HUES64 (cell line): Measurements from ENCODE around the gene CAMSAP1.

Source experiments
- H3K27ac ChIP-seq: 2 replicates; pipeline ENCODE4 v1.7.0; 2013; ENCODE audit warnings: low read depth, low read length, inconsistent platforms
- H3K27me3 ChIP-seq: 2 replicates; pipeline ENCODE4 v1.6.1; 2013; ENCODE audit warnings: mild to moderate bottlenecking, low read length; ENCODE audit not compliant: insufficient read depth
- H3K36me3 ChIP-seq: 2 replicates; pipeline ENCODE4 v1.6.1; 2013; ENCODE audit warnings: mild to moderate bottlenecking, low read length; ENCODE audit not compliant: insufficient read depth
- H3K4me1 ChIP-seq: 2 replicates; pipeline ENCODE4 v1.6.1; 2013; ENCODE audit warnings: mild to moderate bottlenecking, low read length, moderate library complexity; ENCODE audit not compliant: insufficient read depth
- H3K4me3 ChIP-seq: 2 replicates; pipeline ENCODE4 v1.5.1; 2013; ENCODE audit warnings: mild to moderate bottlenecking, low read length, moderate library complexity
- H3K9ac ChIP-seq: 2 replicates; pipeline ENCODE4 v1.6.1; 2013; ENCODE audit warnings: mild to moderate bottlenecking, low read depth, low read length
- H3K9me3 ChIP-seq: 2 replicates; pipeline ENCODE4 v1.6.1; 2013; ENCODE audit warnings: low read depth, low read length; ENCODE audit not compliant: insufficient read depth
- WGBS: fragments of 150-250, 120-280 bp; methylation state at CpG from one replicate; pipeline ENCODE4 v1.1.7; 2013; ENCODE audit warnings: missing lambda C conversion rate; 5-methylcytosine and 5-hydroxymethylcytosine counted together

The CAMSAP1 gene

DNA sequence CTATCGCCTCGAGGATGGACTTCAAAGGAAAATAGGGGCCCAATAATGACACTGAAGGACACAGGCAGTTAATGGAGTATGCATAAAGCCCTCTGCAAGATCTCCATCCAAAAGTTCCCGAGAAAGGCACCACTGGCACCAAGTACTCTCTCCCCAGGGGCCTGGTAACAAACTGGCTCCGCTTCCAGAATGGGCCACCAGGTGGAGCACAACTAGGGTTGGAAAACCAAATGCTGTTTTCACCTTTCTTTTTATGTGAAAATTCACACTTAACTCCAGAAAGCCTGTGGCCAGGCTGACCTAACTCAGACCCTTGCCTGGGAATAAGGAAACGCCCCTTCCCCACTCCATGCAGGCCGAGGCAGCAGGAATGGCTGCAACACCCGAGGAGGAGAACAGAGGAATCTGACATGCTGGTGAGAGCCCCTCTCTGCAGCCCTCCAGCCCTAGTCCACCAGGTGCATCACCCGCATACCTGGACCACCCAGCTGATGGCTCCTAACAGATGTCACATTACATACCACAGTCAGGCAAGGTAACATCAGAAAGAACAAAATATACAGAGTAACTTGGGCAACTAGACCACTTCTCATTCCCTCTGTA, 42.8 kb downstream of the CAMSAP1 start:
- H3K9ac ChIP-seq: no peak overlapping the region
- peaks cover 27% of the 10 kb centered on the region for H3K36me3 ChIP-seq
- H3K4me1 ChIP-seq: peaks cover 9% of the 10 kb centered on the region
- WGBS: 38% methylated on average over 8 of the region's 8 CpGs
- no peak overlapping the region for H3K4me3 ChIP-seq
- no peaks in the 10 kb centered on the region for H3K27me3 ChIP-seq
- H3K27ac ChIP-seq: no peak overlapping the region
- no peaks in the 10 kb centered on the region for H3K9me3 ChIP-seq

DNA sequence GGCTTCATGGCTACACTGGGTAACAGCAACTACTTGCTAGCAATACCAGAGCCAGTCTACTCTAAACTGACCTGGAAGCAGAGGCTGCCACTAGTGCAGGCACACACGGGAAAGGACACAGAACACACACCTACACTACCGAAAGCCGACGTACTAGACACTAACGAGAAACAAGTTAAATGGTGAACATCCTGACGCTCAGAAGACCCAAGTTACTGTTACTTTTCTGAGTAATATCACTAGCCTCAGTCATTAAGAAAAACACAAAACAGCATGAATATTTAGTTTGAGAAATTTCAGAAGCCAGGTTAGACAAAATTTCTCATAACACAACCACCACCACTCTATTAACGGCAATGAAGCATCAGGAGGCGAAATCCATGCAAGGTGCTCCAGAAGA, 44.5 kb downstream of the CAMSAP1 start:
- H3K9ac ChIP-seq: no peak overlapping the region
- H3K27me3 ChIP-seq: no peaks in the 10 kb centered on the region
- H3K36me3 ChIP-seq: peaks cover 29% of the 10 kb centered on the region
- H3K27ac ChIP-seq: no peak overlapping the region
- H3K4me1 ChIP-seq: peaks cover 4% of the 10 kb centered on the region
- no peaks in the 10 kb centered on the region for H3K9me3 ChIP-seq
- WGBS: 96% methylated on average over 8 of the region's 8 CpGs
- H3K4me3 ChIP-seq: no peak overlapping the region

DNA sequence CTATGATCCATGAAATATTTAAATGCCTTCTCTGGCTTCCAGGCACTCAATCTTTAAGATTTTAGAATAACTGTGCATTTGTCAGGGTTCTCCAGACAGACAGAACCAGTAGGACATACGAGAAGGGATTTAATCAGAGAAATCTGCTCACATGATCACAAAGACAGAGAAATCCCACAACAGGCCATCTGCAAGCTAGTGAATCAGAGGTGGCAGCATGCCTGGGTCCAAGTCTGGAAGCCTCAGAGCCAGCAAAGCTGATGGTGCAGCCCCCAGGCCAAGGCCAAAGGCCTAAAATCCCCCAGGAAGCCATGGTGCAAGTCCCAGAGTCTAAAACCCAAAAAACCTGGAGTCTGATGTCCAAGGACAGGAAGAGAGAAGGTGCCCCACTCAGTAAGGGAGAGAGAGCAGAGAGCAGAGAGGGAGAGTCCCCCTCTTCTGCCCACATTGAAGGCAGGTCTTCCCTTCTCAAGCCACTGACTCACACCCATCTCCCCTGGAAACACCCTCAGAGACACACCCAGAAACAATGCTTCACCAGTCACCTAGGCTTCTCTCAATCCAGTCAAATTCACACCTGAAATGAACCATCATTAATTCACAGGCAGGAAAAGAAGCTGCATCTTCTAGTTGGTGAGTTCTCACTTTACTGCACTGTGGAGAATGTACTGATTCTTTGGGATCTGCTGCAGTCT, 48.7 kb downstream of the CAMSAP1 start:
- Histone ChIP-seq H3K4me3 (no peak overlapping the region), H3K9ac (no peak overlapping the region), H3K27ac (no peak overlapping the region), H3K4me1 (no peaks in the 10 kb centered on the region), H3K9me3 (no peaks in the 10 kb centered on the region), H3K27me3 (no peaks in the 10 kb centered on the region), H3K36me3 (peaks cover 40% of the 10 kb centered on the region)
- WGBS: 100% methylated on average over 1 of the region's 1 CpG

DNA sequence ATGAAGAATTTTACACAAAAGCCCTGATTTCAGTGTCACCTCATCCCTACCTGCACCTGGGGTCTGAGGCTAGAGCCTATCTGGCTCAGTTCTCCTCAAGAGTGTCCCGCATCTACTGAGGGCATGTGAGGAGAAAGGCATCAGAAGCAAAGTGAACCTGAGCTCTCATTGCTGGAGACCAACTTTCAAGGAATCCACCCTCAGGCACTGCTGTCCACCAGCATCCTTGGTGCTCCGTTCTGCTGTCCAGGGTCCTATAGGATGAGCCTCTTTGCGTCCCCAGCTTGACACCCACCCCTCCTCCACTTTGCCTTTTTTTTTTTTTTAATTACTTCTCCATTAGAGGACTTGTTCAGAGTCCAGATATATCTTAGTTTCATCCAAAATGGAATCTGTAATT, 49.5 kb downstream of the CAMSAP1 start:
- no peak overlapping the region for H3K9ac ChIP-seq
- 92% methylated on average over 3 of the region's 3 CpGs for WGBS

DNA sequence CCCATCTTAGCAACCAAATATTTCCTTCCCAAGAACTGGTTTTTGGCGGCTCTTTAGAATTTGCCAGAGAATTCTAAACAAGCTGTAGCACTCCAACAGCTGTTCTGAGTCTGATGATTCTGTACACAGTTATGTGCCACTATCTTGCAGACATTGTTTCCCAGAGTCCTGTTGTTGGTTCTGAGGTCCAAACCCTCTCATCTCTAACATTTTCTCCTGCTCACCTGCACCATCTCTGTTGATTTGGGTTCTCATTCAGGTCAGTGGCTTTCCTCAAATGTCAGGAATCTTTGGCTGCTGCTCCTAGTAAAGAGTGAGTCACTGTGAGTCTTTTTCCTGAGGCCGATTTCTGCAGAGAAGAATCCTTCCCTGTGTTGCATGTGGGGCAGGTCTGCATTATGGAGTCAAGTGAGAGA, 50.0 kb downstream of the CAMSAP1 start:
- no peaks in the 10 kb centered on the region for H3K27me3 ChIP-seq
- no peak overlapping the region for H3K4me3 ChIP-seq
- WGBS: 94% methylated on average over 2 of the region's 2 CpGs
- H3K9ac ChIP-seq: no peak overlapping the region
- no peaks in the 10 kb centered on the region for H3K4me1 ChIP-seq
- no peak overlapping the region for H3K27ac ChIP-seq
- H3K9me3 ChIP-seq: no peaks in the 10 kb centered on the region
- peaks cover 34% of the 10 kb centered on the region for H3K36me3 ChIP-seq

More for the DNA sequence above, 49.5 kb downstream of the CAMSAP1 start:
- Histone ChIP-seq H3K9me3 (no peaks in the 10 kb centered on the region), H3K4me1 (no peaks in the 10 kb centered on the region), H3K27me3 (no peaks in the 10 kb centered on the region), H3K4me3 (no peak overlapping the region), H3K27ac (no peak overlapping the region), H3K36me3 (peaks cover 37% of the 10 kb centered on the region)

DNA sequence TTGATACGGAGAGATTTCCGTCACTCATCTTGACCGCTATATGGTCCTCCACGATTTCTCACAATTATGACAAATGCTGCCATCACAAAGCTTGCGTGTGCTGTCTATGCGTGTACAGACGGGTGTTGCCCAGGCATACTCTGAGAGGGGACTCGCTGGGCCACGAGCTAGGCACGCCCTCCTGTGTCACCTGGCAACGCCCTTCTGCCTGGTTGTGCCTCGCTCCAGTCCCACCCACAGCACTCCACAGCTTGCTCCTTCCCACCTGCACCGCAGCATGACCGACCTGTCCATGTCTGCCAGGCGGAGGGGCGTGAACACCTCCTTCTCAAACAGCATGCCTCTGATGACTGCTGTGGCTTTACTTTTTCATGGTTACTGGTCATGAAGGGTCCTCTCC, 55.6 kb downstream of the CAMSAP1 start:
- Histone ChIP-seq H3K27ac (no peak overlapping the region), H3K4me3 (no peak overlapping the region), H3K36me3 (peaks cover 42% of the 10 kb centered on the region)

DNA sequence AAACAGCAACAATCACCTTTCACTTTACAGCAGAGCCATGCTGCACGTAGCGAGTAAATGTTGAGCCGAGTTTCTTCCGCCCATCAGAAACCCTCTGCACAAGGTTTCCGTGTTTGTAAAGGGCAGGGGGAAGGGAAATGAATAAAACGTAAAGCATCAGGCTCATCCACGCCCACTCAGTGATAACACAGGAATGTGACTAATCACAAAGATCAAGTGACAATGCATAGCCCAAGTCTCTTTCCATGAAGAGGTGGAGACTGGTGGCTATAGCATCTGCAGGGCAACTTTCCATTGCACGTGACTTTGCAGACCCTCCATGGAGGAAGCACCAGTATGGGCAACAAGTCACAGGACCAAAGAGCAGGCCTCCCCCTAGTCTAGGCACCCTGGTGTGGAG, 56.6 kb downstream of the CAMSAP1 start:
- Histone ChIP-seq H3K4me1 (peaks cover 21% of the 10 kb centered on the region), H3K9ac (no peak overlapping the region), H3K27ac (no peak overlapping the region), H3K4me3 (no peak overlapping the region), H3K9me3 (no peaks in the 10 kb centered on the region), H3K27me3 (no peaks in the 10 kb centered on the region), H3K36me3 (peaks cover 40% of the 10 kb centered on the region)
- WGBS: 76% methylated on average over 8 of the region's 8 CpGs

More for the DNA sequence above, 55.6 kb downstream of the CAMSAP1 start:
- no peaks in the 10 kb centered on the region for H3K9me3 ChIP-seq
- peaks cover 21% of the 10 kb centered on the region for H3K4me1 ChIP-seq
- H3K27me3 ChIP-seq: no peaks in the 10 kb centered on the region
- 92% methylated on average over 16 of the region's 16 CpGs for WGBS
- H3K9ac ChIP-seq: no peak overlapping the region

DNA sequence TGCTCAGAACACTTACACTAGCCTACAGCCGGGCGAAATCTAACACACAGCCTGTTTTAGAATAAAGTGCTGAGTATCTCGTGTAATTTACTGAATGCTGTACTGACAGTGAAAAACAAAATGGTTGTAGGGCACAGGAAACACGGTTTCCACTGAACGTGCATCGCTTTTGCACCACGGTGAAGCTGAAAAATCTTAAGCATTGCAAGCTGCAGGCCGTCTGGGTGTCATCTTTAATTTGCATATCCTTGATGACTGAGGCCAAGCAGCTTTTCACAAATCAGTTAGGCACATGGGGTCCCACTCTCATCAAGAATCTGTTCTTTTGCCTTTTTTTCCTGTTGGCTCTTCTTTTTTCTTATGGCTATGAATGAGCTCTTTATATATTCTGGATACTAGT, 58.2 kb downstream of the CAMSAP1 start:
- WGBS: 67% methylated on average over 8 of the region's 8 CpGs
- Histone ChIP-seq H3K9ac (no peak overlapping the region), H3K27ac (peak overlapping the region; percentile 28; the same call in 1 of the 2 replicates), H3K4me1 (peaks cover 21% of the 10 kb centered on the region), H3K27me3 (no peaks in the 10 kb centered on the region), H3K4me3 (no peak overlapping the region), H3K36me3 (peaks cover 40% of the 10 kb centered on the region), H3K9me3 (peaks cover 3% of the 10 kb centered on the region; the same call in 1 of the 2 replicates)

DNA sequence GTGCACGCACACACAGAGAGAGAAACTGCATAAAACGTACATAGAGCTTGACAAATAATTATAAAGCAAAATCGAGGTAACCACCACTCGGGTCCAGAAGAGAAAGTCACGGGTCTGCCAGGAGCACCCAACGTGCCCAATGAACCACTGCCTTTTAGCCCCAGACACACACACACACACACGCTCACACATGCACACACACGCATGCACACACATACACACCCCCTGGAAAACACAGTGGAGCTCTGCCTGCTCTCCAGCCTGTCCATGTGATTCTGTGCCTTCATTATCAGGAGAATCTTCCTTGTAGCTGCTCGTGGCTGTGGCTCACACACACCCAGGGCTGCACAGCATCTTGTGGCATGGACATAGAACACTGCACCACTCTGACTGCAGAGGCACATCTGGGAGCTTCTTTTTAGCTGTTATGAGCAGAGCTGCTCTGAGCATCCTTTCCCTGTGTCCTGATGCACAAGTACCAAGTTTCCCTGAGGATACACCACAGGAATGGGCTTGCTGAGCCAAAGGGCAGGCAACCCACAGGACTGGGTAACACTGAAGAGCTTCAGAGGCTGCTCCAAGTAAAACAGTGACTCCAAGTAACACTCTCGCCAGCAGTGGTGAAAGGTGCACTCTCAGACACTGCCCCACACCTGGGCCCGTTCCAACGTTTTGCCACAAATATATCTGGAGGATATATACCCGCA, 58.9 kb downstream of the CAMSAP1 start:
- H3K27ac ChIP-seq: peak overlapping the region; percentile 28
- 93% methylated on average over 13 of the region's 13 CpGs for WGBS
- no peak overlapping the region for H3K4me3 ChIP-seq
- H3K4me1 ChIP-seq: peaks cover 21% of the 10 kb centered on the region
- H3K9ac ChIP-seq: no peak overlapping the region
- no peaks in the 10 kb centered on the region for H3K27me3 ChIP-seq
- H3K9me3 ChIP-seq: peaks cover 3% of the 10 kb centered on the region; the same call in 1 of the 2 replicates
- peaks cover 40% of the 10 kb centered on the region for H3K36me3 ChIP-seq

DNA sequence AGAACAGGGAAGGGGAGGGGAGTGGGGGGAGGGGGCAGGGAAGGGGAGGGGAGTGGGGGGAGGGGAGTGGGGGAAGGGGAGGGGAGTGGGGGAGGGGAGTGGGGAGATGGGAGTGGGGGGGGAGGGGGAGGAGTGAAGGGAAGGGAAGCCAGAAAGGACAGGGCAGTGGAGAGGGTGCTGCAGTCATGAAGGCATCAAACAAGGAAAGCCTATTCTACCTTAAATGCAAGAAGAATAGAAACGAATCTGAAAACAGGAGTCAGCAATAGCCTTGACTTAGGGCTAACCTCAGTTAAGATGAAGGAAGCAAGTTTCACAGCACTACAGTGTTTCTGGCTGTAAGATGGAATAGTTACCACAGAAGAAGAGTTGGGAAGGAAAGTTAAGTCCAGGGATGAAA, 59.5 kb downstream of the CAMSAP1 start:
- WGBS: 83% methylated on average over 1 of the region's 1 CpG
- no peak overlapping the region for H3K4me3 ChIP-seq
- H3K27ac ChIP-seq: no peak overlapping the region
- H3K27me3 ChIP-seq: no peaks in the 10 kb centered on the region
- H3K9ac ChIP-seq: no peak overlapping the region
- peaks cover 21% of the 10 kb centered on the region for H3K4me1 ChIP-seq
- peaks cover 3% of the 10 kb centered on the region; the same call in 1 of the 2 replicates for H3K9me3 ChIP-seq
- peaks cover 36% of the 10 kb centered on the region for H3K36me3 ChIP-seq

DNA sequence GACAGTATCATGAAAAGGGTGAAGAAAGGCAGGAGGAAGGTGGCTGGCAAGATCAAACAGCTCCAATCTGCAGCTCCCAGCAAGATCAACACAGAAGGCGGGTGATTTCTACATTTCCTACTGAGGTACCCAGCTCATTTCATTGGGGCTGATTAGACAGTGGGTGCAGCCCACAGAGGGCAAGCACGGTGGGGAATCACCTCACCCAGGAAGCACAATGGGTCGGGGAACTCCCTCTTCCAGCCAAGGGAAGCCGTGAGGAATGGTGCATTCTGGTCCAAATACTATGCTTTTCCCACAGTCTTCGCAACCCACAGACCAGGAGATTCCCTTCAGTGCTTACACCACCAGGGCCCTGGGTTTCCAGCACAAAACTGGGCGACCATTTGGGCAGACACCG, 66.8 kb downstream of the CAMSAP1 start:
- Histone ChIP-seq H3K4me1 (peaks cover 14% of the 10 kb centered on the region), H3K4me3 (no peak overlapping the region), H3K9me3 (peaks cover 3% of the 10 kb centered on the region; the same call in 1 of the 2 replicates), H3K9ac (no peak overlapping the region), H3K36me3 (no peaks in the 10 kb centered on the region; the same call in 1 of the 2 replicates), H3K27me3 (no peaks in the 10 kb centered on the region), H3K27ac (no peak overlapping the region)
- WGBS: 95% methylated on average over 7 of the region's 7 CpGs
